Left lobe of liver (tissue), 2 donors: ENCODE results near the gene LSM11. TPM values are rescaled to one million over a fixed set of nuclear protein-coding genes. Genes with fewer than 3 reads are reported as not detected.
"Not testable (repeated sequence)": the region's sequence is repeated elsewhere in the genome, so short reads cannot be mapped to it uniquely, and the experiment has no call there.

ENCODE experiments used
- ATAC-seq: fragments of 200-7000 bp; cut with Tn5 transposase; one replicate; pipeline ENCODE4 v1.9.1; 2020; ENCODE audit warnings: mild to moderate bottlenecking, moderate library complexity
- DNase-seq: peaks from one replicate; pipeline ENCODE4 v3.0.0-alpha.2; 2020; ENCODE audit warnings: low spot score
- total RNA-seq: library from RNA; stranded (reverse); gene quantifications from one replicate; pipeline ENCODE4 v1.2.1, GENCODE V29; 2021
- donor health status: DM: no; HTN: no; CAD: no; lungs with moderate emphysema.
- donor health status: DM: no; HTN: yes; CAD: no.

Gene LSM11
- total RNA-seq, result 0.86 TPM

DNA sequence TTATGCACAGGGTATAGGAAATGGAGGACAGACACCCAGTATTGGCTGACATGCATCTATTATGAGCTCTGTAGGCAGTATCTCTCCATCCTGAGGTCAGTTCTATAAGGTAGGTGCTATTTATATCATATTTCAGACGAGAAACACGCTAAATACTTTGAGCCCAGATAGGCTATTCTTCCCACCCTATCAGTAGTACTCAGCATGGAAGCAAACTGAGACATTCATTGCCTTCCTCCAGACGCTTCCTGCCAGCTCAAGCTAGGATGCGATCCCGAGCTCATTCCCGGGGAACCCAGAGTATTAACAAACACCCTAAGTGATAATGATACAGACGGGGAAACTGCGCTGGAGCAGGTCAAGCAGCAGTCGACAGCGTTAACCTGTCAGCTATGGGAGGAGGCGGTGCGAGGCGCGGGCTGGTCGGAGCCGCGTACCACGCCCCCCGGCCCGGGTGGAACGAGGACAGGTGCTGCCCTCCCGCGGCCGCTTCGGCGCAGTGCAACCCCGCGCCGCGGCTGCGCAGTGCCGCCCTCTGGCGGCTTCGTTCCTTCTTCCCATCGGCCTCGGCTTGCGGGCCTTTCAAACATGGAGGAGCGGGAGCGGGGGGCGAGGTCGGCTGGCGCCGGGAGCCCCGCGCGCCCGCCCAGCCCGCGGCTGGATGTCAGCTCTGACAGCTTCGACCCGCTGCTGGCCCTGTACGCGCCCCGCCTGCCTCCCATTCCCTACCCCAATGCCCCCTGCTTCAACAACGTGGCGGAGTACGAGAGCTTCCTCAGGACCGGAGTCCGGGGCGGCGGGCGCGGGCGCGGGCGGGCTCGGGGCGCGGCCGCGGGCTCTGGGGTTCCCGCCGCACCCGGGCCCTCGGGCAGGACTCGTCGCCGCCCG lies at the start of gene LSM11:
Gene LSM11 (plus strand): TSS at position 550 of the 888 bp plus-strand sequence. CDS start 39 bp downstream, at position 589.
- ATAC-seq (peak; percentile 98), DNase-seq (peak; percentile 91)

- not testable (repeated sequence) for ATAC-seq, DNase-seq
Observed at GRCh38 chr5:157693816-157694215, 49.7 kb upstream of the LSM11 start.

- not testable (repeated sequence) for DNase-seq, ATAC-seq
Observed at GRCh38 chr5:157696154-157696553, 47.4 kb upstream of the LSM11 start.

- not testable (repeated sequence) for ATAC-seq
Observed at GRCh38 chr5:157698674-157699073, 44.8 kb upstream of the LSM11 start.

GRCh38 chr5:157703736-157704135 lies 39.8 kb upstream of the LSM11 start:
- ATAC-seq (no peak), DNase-seq (no peak)

More at GRCh38 chr5:157698674-157699073, 44.8 kb upstream of the LSM11 start:
- DNase-seq, result not testable (repeated sequence)

DNA sequence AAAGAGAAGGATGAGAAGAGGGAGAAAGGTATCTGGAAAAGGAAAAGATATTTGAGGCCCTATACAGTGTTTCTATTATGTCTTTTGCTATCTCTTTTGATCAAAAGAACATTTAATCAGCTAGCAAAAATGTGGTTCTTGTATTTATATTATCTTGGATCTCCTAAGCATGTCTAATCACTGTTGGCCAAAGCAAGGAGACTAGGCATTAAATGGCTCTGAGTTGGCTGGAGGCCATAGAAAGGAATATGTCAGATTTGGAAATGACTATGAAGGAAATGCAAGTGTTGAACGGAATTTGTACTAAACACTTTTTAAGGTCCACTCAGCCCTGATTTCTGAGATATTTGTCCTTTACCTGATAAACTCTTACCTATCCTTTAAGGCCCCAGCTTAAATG lies 34.6 kb upstream of the LSM11 start:
- ATAC-seq, result no peak
- no peak for DNase-seq

DNA sequence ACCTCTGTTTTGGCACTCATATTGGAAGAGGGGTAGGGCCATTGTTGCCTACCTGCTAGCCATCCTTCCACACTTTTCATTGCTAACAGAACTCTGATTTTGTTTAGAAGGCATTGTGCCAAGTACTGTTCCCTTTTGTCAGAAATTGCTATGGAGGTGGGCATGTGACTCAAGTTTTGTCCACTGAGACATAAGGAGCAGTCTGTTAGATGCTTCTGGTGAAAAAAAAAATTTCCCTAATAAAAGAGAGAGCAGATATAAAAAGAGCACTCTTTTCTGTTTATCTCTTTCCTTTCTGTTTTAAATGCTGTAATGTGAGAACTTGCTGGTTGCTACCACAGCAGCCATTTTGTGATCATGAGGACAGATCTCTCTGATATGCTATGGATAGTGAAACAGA lies 34.2 kb upstream of the LSM11 start:
- DNase-seq (no peak), ATAC-seq (no peak)

GRCh38 chr5:157710431-157710830 lies 33.1 kb upstream of the LSM11 start:
- ATAC-seq (no peak), DNase-seq (no peak)

- DNase-seq (no peak), ATAC-seq (no peak)
Observed at GRCh38 chr5:157710882-157711281, 32.6 kb upstream of the LSM11 start.

DNA sequence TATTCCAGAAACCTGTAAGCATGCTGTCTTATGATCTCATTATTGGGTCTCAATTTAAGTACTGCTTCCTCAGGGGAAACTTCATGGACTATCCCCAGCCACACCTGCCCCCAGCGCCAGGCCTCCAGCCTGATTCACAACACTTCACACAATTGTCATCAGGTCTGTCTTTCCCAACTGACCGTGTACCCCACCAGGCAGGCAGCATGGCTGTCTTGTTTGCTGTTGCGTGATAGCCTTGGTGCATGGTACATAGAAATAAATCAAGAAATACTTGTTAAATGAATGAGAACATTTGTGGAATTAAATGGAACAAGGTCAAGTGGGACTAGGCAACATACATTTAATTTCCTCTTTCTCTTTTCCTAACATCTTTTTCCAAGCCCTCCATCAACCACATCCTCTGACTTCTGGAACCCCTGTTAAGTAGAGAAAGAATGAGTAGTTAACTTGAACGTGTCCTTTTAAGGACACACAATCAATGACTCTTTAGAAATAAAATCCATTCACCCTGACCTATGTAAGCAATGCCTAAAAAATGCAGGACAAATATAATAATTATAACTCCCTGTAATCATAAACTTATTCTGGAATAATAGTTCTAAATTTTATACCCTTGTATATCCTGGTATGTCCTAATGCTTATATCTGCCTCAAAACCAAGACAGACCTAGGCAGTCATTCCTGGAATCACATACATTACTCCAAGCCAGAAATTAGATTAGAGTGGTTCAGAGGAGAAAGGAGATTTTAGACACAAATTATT lies 29.5 kb upstream of the LSM11 start:
- no peak for ATAC-seq
- DNase-seq, result no peak

GRCh38 chr5:157714596-157714864 lies 29.0 kb upstream of the LSM11 start:
- ATAC-seq (no peak), DNase-seq (no peak)

GRCh38 chr5:157718519-157718918 lies 25.0 kb upstream of the LSM11 start:
- ATAC-seq (peak; percentile 96), DNase-seq (no peak)

- ATAC-seq (no peak), DNase-seq (no peak)
Observed at GRCh38 chr5:157719245-157719644, 24.3 kb upstream of the LSM11 start.

DNA sequence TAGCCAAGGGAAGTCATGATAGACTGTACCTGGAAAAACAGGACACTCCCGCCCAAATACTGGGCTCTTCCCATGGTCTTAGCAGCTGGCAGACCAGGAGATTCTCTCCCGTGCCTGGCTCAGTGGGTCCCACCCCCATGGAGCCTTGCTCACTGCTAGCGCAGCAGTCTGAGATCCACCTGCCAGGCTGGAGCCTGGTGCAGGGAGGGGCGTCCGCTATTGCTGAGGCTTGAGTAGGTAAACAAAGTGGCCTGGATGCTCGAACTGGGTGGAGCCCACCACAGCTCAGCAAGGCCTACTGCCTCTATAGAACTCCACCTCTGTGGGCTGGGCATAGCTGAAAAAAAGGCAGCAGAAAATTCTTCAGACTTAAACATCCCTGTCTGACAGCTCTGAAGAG lies 22.4 kb upstream of the LSM11 start:
- no peak for ATAC-seq
- no peak for DNase-seq

GRCh38 chr5:157722895-157723294 lies 20.6 kb upstream of the LSM11 start:
- not testable (repeated sequence) for DNase-seq, ATAC-seq

DNA sequence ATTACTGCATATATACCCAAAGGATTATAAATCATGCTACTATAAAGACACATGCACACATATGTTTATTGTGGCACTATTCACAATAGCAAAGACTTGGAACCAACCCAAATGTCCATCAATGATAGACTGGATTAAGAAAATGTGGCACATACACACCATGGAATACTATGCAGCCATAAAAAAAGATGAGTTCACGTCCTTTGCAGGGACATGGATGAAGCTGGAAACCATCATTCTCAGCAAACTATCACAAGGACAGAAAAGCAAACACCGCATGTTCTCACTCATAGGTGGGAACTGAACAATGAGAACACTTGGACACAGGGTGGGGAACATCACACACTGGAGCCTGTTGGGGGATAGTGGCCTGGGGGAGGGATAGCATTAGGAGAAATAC lies 16.9 kb upstream of the LSM11 start:
- DNase-seq, ATAC-seq: not testable (repeated sequence)

DNA sequence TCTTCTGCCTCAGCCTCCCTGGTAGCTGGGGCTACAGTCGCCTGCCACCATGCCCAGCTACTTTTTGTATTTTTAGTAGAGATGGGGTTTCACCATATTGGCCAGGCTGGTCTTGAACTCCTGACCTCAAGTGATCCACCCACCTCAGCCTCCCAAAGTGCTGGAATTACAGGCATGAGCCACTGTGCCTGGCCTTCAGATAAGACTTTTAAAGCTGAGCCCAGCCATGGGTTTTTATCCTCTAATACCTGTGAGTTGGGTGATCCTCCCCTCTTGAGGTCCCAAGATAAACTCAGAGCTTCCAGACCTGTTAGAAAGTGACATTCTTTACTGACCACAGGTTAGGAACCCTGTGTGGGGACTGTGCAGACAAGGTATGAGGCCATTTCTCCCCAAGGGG lies 15.7 kb upstream of the LSM11 start:
- ATAC-seq, DNase-seq: not testable (repeated sequence)

GRCh38 chr5:157729858-157730257 lies 13.7 kb upstream of the LSM11 start:
- ATAC-seq, result no peak
- no peak for DNase-seq

DNA sequence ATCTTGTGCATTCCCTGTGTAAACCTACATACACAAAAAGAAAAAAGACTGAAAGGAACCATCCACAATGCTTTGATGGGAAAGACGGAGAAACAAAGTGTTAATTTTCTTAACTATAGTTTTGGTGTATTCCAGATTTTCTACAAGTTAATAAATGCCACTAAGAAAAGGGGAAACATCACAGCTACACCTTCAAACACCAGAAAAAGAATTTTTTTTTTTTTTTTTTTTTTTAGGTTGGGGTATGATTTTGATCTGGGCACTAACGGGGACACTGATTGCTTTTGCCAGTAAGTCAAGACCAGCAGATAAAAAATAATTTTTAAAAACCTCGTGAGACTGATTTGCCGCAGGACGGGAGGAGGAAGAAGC lies 12.6 kb upstream of the LSM11 start:
- ATAC-seq (no peak), DNase-seq (no peak)

- ATAC-seq (peak; percentile 99), DNase-seq (peak; percentile 99)
Observed at GRCh38 chr5:157731272-157732129, 12.0 kb upstream of the LSM11 start, which contains the start of gene THG1L. THG1L (plus strand) TSS chr5:157731420; CDS start chr5:157731441, 21 bp downstream.

DNA sequence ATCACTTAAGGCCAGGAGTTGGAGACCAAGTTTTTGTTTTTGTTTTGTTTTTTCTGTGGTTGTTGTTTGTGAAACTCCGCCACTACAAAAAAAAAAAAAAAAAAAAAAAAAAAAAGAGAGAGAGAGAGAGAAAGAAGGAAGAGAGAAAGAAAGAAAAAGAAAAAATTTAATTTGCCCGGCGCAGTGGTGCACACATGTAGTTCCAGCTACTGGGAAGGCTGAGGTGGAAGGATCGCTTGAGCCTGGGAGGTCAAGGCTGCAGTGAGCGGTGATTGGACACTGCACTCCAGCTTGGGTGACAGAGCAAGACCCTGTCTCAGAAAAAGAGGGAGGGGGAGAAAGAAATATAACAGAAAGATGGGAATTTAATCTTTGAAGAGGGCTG lies 11.4 kb upstream of the LSM11 start:
- no peak for ATAC-seq
- no peak for DNase-seq
